Nasal cavity respiratory epithelium epithelial cell of viscerocranial mucosa (primary cell): Measurements from ENCODE around the gene FES. TPM values are rescaled to one million over a fixed set of nuclear protein-coding genes. Genes with fewer than 3 reads are reported as not detected.

Experiments
- total RNA-seq: library from RNA; depleted of rRNA; stranded (reverse); fragments of >200 nt; gene quantifications from 2 replicates; pipeline ENCODE4 v1.2.3, GENCODE V29; 2014

FES gene
- 0.34 and 2.4 TPM in 2 replicates for total RNA-seq

GRCh38 chr15:90883976-90884718, at the start of gene FES:
Gene FES (plus strand): TSS chr15:90884504. CDS start chr15:90885046, 542 bp downstream.

GRCh38 chr15:90868261-90868689, 16.0 kb upstream of the FES start, which contains the start of gene FURIN:
Gene FURIN (plus strand): TSS chr15:90868588. CDS start chr15:90875741, 7,153 bp downstream.

GRCh38 chr15:90902840-90903732, 18.8 kb downstream of the FES start, which contains the start of gene MAN2A2:
Gene MAN2A2 (plus strand): TSS chr15:90903302. CDS start chr15:90904208, 906 bp downstream.

GRCh38 chr15:90931828-90932659, 47.7 kb downstream of the FES start, which contains the start of gene HDDC3:
Gene HDDC3 (minus strand): TSS chr15:90932549. CDS start chr15:90932540, 9 bp downstream.

GRCh38 chr15:90934949-90935751, 50.8 kb downstream of the FES start, which contains the start of gene UNC45A:
Gene UNC45A (plus strand): TSS chr15:90935285. CDS start chr15:90935325, 40 bp downstream.

Other genes with a start within 250 kb of the FES start
- gene BLM, start 167.2 kb upstream of the FES start, total RNA-seq = 0.34 and 0.36 TPM in 2 replicates
- gene FURIN, start 15.9 kb upstream of the FES start, total RNA-seq = 43.7 and 125 TPM in 2 replicates
- 23.9 and 32.7 TPM in 2 replicates for gene MAN2A2, start 18.8 kb downstream of the FES start, total RNA-seq
- gene HDDC3, start 48.0 kb downstream of the FES start, total RNA-seq = 19.3 and 37.6 TPM in 2 replicates
- 92.3 and 102 TPM in 2 replicates for gene UNC45A, start 50.8 kb downstream of the FES start, total RNA-seq
- 13.0 and 13.2 TPM in 2 replicates for gene RCCD1, start 70.4 kb downstream of the FES start, total RNA-seq
- gene PRC1, start 110.0 kb downstream of the FES start, total RNA-seq = 2.8 and 10.3 TPM in 2 replicates
- 7.9 and 11.4 TPM in 2 replicates for gene VPS33B, start 138.1 kb downstream of the FES start, total RNA-seq
- 0.50 and 0.68 TPM in 2 replicates for gene SV2B, start 215.8 kb downstream of the FES start, total RNA-seq